SU-DHL-6 (cell line): ENCODE data around the gene DNASE2B.

ENCODE experiments used
- CTCF ChIP-seq: fragments of 200-600 bp; sonication (generic); IDR thresholded peaks from one replicate; pipeline ENCODE4 v1.5.1; 2017; ENCODE audit warnings: antibody characterized with exemption, mild to moderate bottlenecking, low read length, moderate library complexity; ENCODE audit not compliant: insufficient read depth, poor library complexity, severe bottlenecking
- EZH2phosphoT487 ChIP-seq: fragments of 200-600 bp; sonication (generic), shearing (Covaris generic); conservative IDR thresholded peaks from 2 replicates; pipeline ENCODE4 v1.6.1; 2018; ENCODE audit warnings: mild to moderate bottlenecking, antibody characterized with exemption, low read length, moderate library complexity, mixed read lengths

DNA sequence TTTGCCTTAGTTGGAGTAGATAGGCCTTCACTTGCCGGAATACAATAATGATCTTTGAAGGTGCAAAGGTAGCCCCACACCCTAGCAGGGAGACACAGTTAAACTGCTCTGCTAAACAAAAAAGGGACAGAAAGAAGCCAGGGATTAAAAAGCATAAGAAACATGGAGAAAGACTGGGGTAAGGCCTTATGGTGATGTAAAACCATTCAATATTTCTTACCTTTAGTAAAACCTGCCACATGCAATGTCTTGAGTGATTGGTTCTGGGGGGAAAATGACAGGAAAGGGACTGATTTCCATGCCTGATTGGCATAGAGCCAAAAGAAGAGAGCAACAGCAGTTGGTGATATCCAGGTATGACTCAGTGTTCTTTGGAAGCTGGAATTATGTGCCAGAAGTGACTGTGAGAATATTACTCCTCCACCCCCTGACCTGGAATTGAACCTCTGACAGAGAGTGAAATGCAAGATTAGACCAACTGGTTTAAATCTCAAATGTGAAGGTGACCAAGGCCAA, 8.1 kb downstream of the DNASE2B start:
- TF ChIP-seq EZH2phosphoT487: no peak
- no peak for TF ChIP-seq CTCF
